Effector CD4-positive, alpha-beta T cell (primary cell): ENCODE results near the gene MPPE1.
"Not testable (repeated sequence)": the region's sequence is repeated elsewhere in the genome, so short reads cannot be mapped to it uniquely, and the experiment has no call there.

ENCODE experiments used
- DNase-seq: peaks from one replicate; pipeline ENCODE4 v3.0.0-alpha.2; 2020

The MPPE1 gene

DNA sequence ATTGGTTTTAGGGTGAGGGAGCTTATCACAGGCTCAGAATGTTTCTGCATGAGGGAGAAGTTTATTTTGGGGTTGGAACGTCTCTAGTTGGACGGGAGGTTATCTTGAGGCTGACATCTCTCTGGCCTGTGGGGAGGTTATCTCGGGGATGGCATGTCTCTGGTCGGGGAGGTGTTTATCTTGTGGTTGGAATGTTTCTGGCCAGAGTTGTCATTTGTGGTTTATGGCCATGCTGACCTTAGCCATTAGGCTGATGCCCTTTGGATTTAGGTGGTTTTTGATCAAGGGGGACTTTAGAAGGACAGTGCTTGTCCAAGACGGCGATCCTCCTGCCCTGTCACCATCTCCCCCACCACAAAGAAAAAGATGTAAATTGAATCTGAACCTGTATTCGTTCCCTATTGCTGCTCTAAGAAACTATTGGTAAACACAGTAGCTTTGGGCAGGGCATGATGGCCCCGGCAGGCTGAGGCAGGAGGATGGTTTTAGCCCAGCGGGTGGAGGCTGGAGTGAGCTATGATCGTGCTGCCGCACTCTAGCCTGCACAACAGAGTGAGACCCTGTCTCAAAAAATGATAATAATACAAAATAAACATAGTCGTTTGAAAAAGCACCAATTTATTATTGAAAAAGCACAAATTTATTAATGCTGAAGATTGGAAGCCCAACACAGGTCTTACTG lies 17.8 kb upstream of the MPPE1 start:
- DNase-seq: no peak

DNA sequence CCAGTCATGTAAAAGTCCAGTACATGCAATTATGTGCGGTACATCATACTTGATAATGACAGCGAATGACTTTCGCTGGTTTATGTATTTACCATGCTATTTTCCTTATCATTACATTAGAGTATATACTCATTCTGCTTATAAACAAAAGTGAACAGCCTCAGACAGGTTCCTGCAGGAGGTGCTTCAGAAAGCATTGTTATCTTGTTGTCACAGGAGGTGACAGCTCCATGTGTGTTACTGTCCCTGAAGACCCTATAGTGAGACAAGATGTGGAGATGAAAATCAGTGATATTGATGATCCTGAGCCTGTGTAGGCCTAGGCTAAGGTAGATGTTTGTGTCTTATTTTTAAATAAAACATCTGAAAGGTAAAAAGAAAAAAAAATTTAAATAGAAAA lies 15.3 kb upstream of the MPPE1 start:
- no peak for DNase-seq

DNA sequence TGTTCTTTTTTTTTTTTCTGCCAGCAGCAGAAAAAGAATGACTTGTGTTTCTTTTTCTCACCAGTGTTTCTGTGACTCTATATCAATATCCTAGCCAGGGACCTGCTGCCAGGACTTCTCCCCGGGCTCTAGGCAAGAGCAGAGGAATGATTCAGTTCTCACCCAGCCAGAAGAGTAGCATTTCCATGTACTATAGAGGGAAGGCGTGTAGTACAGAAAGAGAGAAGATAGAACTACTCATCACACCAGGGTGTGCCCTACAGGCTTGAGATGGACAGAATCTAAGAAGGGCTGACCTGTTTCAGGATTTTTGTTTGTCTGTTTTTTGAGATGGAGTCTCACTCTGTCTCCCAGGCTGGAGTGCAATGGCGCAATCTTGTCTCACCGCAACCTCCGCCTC lies 11.4 kb upstream of the MPPE1 start:
- DNase-seq: not testable (repeated sequence)

DNA sequence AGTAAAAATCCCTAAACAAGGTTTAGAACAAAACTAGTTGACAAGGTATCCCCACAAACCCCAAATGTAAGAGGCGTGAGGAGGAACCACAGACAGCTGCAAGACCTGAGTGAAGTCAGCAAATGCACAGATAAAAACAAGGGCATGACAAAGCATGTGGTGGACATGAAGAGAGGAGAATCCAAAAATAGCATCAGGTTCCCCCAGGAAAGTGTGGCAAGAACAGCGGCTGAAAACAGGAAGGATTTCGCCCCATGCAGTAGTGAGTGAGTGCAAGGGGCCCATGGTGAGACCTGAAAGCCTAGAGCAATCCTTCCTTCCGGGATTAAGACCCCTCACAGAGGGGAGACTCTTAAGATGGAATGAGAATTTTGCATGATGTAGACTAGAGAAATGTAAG lies 8.8 kb upstream of the MPPE1 start:
- DNase-seq: not testable (repeated sequence)

DNA sequence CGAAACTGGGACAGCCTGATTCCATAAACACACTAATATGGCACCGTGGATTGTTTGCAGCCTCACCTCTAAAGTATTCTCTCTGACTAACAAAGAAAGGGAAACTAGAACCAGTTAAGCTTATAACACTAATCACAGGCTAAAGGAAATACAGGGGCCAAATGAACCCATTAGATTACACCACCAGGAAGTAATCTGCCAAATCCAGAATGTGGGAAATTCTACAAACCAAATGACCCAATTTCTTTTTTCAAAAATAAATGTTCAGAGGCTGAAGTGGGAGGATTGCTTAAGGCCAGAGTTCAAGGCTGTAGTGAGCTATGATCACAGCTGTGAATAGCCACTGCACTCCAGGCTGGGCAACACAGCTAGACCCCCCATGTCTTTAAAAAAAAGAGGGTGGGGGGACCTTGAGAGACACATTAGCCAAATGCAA lies 1.5 kb upstream of the MPPE1 start:
- DNase-seq: no peak

DNA sequence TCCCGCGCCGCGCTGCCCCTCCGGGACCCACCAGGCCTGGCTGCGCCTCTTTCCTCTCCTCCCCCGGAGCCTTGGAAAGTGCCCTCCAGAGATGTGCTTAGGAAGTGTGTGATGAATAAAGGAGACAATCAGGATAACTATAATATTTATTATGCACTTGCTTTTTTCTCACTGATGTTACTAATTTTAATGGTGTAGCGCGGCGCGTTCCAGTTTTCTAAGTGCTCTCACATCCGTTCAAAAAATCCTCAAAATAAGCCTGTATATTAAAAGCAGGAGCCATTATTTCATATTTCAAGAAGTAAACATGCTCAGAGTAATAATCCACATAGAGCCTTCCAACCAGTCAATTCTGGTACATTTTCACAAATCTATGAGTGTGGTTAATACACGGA lies 941 bp upstream of the MPPE1 start:
- DNase-seq: no peak

DNA sequence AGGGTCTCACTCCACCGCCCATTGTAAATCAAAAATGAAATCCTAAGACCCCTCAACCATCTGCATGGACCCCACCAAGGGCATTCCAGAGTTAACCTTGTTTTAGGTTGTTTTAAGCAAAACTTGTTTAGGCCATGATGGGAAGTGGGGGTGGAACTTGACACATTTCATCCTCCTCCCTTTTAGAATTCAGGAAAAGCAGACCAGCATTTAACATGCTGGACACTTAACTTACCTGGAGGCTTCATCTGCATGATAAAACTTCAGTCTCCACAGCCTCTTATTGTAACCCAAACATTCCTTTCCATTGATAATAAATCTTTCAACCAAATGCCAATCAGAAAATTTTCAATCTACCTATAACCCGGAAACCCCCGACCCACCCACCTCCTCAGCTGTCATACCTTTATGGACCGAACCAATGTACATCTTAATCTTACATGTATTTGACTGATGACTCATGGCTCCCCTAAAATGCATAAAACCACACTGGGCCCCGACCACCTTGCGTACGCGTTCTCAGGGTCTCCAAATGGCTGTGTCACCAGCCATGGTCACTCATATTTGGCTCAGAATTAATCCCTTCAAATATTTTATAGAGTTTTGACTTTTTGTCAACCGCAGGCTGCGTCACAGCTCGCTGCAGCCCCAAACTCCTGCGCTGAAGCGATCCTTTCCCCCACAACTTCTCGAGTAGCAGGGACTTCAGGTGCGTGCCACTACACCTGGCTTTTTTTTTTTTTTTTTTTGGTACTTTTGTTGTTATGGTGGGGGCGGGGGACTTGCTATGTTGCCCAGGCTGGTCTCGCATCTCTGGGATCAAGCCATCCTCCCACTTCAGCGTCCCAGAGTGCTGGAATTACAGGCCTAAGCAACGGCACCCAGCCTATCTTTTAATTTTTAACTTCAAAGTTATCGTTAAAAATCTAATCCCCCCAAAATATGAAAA lies 917 bp downstream of the MPPE1 start:
- DNase-seq: no peak

DNA sequence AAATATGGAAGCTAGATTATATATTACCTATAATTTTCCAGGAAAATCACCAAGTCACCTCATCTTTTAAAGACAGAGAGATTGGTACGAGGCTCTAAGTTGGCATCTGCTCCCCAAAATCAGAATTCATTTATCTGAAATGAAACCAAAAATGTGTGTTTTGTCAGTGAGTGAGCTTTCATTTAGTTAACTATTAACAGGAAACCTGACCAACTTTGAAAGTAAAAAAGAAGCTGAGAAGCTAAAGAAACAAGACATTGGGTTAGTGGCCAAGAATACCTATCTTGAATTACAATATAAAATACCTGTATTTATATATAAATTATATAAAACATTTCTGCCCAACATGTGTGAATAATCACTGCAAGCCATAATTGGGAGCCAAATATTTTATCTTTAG lies 1.9 kb downstream of the MPPE1 start:
- DNase-seq: no peak

DNA sequence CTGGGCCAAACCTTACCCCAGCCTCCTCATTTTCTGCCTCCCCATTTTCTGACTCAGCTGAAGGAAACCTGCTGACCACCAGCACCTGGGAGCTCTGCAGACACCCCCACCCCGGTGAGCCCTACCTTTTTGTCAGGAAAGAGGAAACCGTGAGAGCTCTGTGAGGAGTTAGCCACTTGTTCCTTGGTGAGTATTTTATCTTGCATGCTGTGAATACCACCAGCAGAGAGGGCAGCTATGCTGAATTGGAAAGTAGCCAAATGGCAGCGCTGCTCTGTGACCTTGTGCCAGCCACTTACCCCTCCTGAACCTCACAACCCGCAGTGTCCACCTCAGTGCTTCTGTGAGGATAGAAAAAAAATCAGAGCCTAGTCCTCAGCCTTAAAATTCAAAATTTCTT lies 2.5 kb downstream of the MPPE1 start:
- no peak for DNase-seq

DNA sequence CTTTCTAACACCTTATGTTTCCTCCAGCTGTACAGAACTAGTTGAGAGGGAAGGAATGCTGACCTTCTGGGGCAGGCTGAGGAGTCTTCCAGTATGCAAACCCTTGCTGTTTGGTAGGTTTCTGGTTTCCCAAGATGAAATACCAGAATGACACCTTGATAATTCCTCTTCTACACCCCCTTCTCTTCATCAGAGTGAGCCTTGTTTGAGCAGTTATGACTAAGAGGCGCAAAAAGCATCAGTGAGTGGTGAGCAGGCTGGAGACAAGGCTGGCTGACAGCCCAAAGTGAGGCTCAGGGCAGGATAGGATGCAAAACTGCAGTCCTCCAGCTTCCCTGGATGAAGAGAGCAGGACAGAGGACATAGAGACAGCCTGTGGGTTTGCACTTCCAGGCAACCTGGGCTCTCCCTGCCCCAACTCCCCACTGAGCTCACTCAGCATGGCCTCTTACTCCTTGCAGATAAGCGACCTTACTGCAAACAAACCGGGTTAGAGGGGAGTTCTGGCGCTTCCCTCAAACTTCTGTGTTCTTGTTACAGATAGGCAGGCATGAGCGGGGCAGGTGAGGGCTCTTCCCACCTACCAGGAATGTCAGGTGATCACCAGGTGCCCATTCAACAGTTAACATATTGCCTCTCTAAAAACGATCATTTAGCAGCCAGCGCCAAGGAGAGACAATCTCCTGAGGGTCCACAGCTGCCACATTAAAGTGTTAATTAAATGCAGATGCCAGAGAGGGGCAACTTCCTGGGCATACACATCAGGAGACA lies 5.4 kb downstream of the MPPE1 start:
- no peak for DNase-seq

DNA sequence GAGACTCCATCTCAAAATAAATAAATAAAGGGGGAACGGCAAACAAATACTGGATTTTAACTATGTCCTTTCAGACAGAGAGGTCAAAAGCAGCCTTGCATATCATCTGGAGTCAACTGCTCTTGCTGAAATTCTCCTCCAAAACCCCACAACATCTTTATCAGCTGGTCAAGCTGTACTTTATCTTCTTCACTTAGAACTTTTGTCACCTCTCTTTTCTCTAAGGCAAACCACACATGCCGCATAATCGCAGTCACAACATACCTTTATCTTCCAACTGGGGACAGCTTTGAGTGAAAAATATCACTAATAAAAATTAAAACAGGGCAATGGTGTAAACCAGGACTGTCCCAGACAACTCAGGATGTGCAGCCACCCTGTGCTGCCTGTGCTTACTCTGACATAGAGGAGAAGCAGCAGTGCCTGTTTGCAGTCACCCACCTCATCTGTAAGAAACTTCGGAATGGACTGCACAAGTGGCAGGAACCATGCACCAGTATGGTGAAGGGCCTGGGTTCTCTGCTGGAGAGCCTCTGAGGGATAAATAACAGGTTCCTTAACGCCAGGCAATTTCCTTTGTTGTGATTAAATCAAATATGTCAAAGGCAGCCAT lies 6.2 kb downstream of the MPPE1 start:
- DNase-seq: no peak

DNA sequence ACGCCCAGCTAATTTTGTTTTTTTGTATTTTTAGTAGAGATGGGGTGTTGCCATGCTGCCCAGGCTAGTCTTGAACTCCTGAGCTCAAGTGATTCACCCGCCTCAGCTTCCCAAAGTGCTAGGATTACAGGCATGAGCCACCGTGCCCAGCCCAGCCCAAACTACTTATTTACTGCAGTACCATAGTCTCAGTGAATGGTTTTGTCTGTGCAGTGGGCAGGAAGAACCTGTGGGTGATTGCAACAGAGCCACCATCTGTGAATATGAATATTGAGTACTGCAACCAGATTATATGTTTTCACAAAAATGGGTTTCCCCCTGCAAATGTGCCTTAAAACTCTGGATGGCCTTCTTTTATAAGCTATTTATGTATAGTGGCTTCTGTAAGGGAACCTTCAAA lies 9.1 kb downstream of the MPPE1 start:
- DNase-seq: no peak

DNA sequence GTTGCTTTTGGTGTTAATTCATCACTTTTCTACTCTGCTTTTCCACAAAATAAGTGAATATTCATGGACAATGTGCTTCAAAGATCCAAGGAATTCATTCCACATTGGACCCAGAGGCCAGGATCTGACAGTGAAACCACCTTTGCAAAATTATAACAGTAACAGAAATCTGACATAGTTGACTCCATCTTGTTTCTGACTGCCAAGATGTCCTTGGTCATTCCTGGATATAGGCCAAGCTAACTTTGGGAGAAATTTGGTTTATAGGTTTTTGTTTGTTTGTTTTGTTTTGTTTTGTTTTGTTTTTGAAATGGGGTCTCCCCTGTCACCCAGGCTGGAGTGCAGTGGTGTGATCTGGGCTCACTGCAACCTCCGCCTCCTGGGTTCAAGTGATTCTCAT lies 10.3 kb downstream of the MPPE1 start:
- no peak for DNase-seq

DNA sequence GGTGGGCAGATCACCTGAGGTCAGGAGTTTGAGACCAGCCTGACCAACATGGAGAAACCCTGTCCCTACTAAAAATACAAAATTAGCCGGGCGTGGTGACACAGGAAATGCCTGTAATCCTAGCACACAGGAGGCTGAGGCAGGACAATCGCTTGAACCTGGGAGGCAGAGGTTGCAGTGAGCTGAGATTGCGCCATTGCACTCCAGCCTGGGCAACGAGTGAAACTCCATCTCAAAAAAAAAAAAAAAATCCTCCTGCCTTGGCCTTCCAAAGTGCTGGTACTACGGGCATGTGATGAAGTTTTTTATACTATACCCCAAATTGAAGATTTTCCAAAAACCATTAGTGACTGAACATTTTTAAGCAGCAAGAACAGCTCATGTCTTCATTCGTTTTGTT lies 15.7 kb downstream of the MPPE1 start:
- DNase-seq: not testable (repeated sequence)

DNA sequence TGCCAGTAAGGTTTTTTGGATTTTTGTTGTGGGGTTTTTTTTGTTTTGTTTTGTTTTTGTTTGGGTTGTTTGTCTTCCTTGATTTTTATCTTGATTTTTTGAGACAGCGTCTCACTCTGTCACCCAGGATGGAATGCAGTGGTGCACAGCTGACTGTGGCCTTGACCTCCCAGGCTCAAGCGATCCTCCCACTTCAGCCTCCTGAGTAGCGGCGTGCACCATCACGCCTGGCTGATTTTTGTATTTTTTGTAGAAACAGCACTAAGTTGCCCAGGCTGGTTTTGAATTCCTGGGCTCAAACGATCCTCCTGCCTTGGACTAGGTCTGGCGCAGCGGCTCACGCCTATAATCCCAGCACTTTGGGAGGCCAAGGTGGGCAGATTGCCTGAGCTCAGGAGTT lies 16.4 kb downstream of the MPPE1 start:
- DNase-seq: no peak

DNA sequence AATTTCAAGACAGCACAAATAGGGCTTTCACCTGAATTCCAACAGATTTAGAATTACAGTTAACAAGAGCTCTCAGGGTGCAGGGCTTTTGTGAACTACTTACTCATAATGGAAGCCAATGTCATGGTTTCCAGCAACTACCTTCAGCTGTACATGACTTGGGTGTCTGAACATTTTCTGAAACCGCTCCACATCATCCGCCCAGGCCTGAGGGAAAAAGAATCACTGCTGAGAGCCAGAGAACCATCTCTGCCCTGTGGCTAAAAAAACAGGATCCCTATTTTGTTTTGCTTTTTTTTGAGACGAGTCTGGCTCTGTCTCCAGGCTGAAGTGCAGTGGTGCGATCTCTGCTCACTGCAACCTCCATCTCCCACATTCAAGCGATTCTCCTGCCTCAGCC lies 18.8 kb downstream of the MPPE1 start:
- no peak for DNase-seq

DNA sequence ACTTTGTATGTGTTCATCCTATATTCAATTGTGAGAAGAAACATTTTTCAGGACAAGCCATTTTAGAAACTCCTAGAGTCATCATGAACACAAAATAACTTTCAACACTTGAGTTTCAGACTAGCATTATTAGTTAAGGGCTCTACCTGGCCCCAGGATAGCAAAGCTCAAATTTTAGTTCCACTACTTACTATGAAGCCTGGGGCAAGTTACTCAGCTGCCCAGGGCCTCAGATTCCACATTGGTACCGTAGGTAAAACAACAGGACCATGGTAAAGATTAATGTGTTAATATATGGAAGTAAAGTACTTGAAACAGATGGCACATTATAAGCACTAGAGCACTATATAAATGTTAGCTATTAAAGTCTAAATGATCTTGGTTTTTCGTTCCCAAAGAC lies 19.4 kb downstream of the MPPE1 start:
- DNase-seq: no peak

DNA sequence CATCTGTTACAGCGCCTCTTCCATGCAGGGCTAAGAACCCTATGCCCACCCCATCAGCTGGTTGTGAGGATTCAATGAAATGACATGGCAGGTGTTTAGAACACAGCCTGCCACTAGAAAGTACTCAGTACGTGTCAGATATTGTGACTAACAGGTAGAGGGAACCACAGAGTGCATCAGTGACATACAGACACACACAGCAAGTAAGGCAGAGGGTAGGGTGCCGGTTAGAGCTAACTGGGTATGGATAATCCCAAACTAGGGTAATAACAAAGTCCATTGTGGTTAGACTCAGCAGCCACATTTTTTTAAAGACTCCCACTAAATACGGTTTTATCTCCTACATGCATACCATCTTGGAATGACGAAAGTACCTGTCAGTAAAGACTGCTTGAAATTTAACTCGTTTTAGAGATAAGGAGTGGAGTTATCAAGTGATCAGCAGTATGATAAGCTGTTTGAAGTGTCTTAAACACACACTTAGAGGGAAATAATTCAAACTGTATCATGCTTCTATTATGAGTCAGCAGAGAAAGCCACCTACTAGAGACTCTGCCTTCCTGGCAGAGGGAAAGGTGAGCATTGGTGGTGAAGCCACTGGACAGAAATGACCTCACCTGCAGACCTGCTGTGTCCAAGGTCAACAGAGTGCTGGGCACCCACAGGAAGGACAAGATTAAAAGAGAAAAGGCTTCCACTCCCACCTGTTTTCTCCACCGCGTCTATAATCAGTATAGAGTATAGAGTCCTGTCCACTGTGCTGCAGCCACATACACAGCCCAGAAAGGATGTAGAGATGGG lies 20.6 kb downstream of the MPPE1 start:
- no peak for DNase-seq

DNA sequence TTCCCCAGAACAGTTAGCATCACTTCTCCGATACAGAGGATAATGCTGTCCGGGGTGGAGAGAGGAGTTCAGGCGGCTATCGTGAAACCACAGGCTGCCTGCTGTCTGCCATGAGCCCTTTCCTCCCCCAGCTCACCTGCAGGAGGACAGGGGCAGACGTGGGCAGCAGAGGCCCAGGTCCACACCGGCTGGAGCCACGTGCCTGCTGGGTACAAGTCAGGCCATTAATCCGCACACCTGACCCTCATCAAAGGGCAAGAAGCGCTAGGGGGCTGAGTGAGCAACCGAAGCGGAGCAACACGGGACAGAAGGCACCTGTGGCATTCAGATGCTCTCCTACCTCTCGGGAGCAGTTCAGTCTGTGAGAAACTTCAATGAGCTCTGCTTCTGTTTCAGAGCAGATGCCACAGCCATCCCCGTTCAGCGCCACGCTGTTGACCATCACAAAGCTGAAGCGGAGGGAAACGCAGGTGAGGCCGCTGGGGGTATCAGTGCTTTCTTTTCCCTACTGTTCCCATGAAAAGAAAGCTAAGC lies 21.5 kb downstream of the MPPE1 start:
- no peak for DNase-seq

DNA sequence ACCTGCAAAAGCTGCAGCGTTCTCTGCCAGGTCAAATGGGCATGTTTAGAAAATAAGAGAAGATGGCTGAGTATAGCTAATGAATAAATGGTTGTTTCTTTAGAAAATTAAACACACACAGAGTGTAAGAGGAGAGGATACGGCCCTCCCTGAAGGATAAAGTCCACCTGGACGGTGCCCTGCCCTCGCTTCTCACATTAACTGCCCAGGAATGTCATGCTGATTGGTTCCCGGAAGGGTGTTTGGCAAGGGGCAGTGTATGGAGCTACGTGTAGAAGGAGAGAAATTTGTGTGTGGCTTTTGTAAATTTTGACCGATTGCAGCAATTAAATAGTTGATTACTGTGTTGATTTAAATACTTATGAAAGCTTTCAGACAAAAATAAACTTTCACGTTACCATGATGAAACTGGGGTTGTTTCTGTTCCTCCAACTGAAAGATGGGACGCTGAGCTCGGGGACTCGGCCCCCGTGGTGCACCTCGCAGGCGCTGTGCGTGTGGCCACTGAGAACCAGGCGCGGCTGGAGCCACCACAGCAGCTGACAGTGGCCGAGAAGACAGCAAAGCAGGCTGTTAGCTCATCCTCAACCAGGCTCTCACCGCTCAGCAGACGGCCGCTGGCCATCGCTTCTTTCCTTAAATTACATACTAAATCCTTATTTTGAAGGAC lies 22.7 kb downstream of the MPPE1 start:
- no peak for DNase-seq

DNA sequence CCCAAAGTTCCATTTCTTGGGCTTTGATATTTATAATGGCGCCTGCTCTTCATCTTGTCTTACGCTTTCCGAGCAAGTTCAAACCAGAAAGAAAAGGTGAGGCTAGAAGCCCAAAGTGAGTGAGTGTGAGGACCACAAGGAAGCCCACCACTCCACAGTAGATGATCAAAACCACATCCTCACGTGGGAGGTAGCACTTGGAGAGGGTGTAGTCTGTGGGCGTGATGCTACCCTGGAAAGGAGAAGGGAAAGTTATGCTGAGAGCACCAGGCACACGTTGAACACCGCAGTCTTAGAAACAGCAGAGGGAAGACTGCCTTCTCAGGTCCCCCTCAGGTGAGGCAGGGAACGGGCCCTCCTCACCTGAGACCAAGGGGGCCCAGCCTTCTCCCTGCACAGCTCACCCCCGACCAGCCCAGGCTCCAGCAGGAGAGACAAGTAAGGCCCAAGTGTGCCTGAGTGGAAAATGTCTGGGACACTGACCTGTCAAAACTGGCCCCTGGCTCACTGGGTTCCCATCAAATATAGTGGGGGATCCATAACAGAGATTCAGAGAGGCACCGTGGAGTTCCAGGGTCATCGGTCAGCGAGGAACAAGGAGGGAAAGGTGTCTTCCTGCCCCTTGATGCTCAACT lies 23.6 kb downstream of the MPPE1 start:
- DNase-seq: no peak
